Glutamatergic neuron (in vitro differentiated cells): ENCODE data around the gene SELENOH. TPM values are rescaled to one million over a fixed set of nuclear protein-coding genes. Genes with fewer than 3 reads are reported as not detected.

Experiments used
- DNase-seq: peaks from one replicate; pipeline ENCODE4 v3.0.0; 2022
- H3K27ac Mint-ChIP-seq: one replicate; pipeline ENCODE4 v1.8.0; 2020; ENCODE audit warnings: mild to moderate bottlenecking, mixed read lengths, inconsistent platforms; ENCODE audit not compliant: unreplicated experiment
- H3K27me3 Mint-ChIP-seq: one replicate; pipeline ENCODE4 v1.8.0; 2020; ENCODE audit warnings: mild to moderate bottlenecking, moderate library complexity, mixed read lengths, inconsistent platforms; ENCODE audit not compliant: unreplicated experiment
- H3K36me3 Mint-ChIP-seq: one replicate; pipeline ENCODE4 v1.8.0; 2020; ENCODE audit warnings: mild to moderate bottlenecking, mixed read lengths, inconsistent platforms; ENCODE audit not compliant: unreplicated experiment
- H3K4me1 Mint-ChIP-seq: one replicate; pipeline ENCODE4 v1.8.0; 2020; ENCODE audit warnings: mild to moderate bottlenecking, low read depth, mixed read lengths, inconsistent platforms; ENCODE audit not compliant: unreplicated experiment
- H3K4me3 Mint-ChIP-seq: one replicate; pipeline ENCODE4 v1.8.0; 2020; ENCODE audit warnings: mild to moderate bottlenecking, mixed read lengths, inconsistent platforms; ENCODE audit not compliant: unreplicated experiment
- H3K9me3 Mint-ChIP-seq: one replicate; pipeline ENCODE4 v1.8.0; 2020; ENCODE audit warnings: mild to moderate bottlenecking, moderate library complexity, mixed read lengths, inconsistent platforms; ENCODE audit not compliant: unreplicated experiment
- CTCF ChIP-seq: fragments of 200-600 bp; sonication (generic); IDR thresholded peaks from one replicate; pipeline ENCODE4 v1.5.0; 2021; ENCODE audit not compliant: partially characterized antibody, unreplicated experiment
- total RNA-seq: library from RNA; stranded (reverse); fragmentation: NEBNext Ultra II Directional; extraction: Animal tissue kit (Norgen Biotek cat#: 25700); gene quantifications from one replicate; pipeline ENCODE4 v1.2.1, GENCODE V29; 2021; ENCODE audit not compliant: unreplicated experiment

The SELENOH gene
- total RNA-seq, 1 donor from 2014 or later, result 98.8 TPM

- H3K27me3 Mint-ChIP-seq, result peaks cover 5% of the 10 kb centered on the region
- no peak for DNase-seq
- H3K4me1 Mint-ChIP-seq, result peaks cover 24% of the 10 kb centered on the region
- TF ChIP-seq CTCF, result no peak
- no peak overlapping the region for H3K4me3 Mint-ChIP-seq
- H3K9me3 Mint-ChIP-seq, result no peaks in the 10 kb centered on the region
- H3K36me3 Mint-ChIP-seq, result peaks cover 5% of the 10 kb centered on the region
- H3K27ac Mint-ChIP-seq, result peak overlapping the region; percentile 16
Measured at GRCh38 chr11:57792060-57792541, 50.8 kb downstream of the SELENOH start.

DNA sequence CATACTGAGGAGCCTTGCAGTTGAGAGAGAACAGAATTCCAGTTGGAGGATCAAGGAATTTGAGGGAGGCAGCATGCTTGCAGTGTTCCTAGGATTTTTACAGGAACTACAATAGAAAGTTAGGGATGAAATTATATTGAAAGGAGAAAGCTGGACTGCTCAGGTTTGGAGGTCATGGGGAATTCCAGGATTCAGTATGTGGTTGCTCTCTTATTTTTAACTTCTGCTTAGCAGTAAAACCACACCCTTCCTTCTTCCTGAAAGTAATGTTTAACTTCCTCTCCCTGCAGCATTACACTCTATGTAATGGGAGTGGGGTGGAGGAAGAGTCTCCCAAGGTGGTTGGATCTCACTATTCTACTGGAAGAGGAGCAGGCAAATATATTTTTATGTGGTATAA lies 51.6 kb downstream of the SELENOH start:
- Mint-ChIP-seq H3K27ac (peak overlapping the region; percentile 31), H3K36me3 (peaks cover 5% of the 10 kb centered on the region), H3K4me1 (peaks cover 17% of the 10 kb centered on the region), H3K27me3 (peaks cover 5% of the 10 kb centered on the region), H3K9me3 (no peaks in the 10 kb centered on the region), H3K4me3 (no peak overlapping the region)
- TF ChIP-seq CTCF, result no peak
- no peak for DNase-seq

Other genes starting within 250 kb of the SELENOH start
- gene SLC43A1, start 225.8 kb upstream of the SELENOH start, total RNA-seq, result 5.2 TPM
- gene TIMM10, start 210.7 kb upstream of the SELENOH start, total RNA-seq, result 51.2 TPM
- gene SMTNL1, start 203.9 kb upstream of the SELENOH start, total RNA-seq, result not detected
- 199 TPM for gene UBE2L6, start 173.8 kb upstream of the SELENOH start, total RNA-seq
- gene SERPING1, start 143.8 kb upstream of the SELENOH start, total RNA-seq, result 46.1 TPM
- gene YPEL4, start 91.6 kb upstream of the SELENOH start, total RNA-seq, result 16.9 TPM
- gene CLP1, start 83.7 kb upstream of the SELENOH start, total RNA-seq, result 17.1 TPM
- gene ZDHHC5, start 73.4 kb upstream of the SELENOH start, total RNA-seq, result 42.3 TPM
- gene MED19, start 29.3 kb upstream of the SELENOH start, total RNA-seq, result 30.9 TPM
- 94.5 TPM for gene TMX2, start 28.9 kb upstream of the SELENOH start, total RNA-seq
- gene BTBD18, start 10.3 kb downstream of the SELENOH start, total RNA-seq, result not detected
- 344 TPM for gene CTNND1, start 20.3 kb downstream of the SELENOH start, total RNA-seq